K562 (cell line): ENCODE data around the gene CRKL. TPM values are rescaled to one million over a fixed set of nuclear protein-coding genes. Genes with fewer than 3 reads are reported as not detected.

ENCODE experiments used
- ARID1B ChIP-seq: fragments of 450-650 bp; IDR thresholded peaks from 2 replicates; pipeline ENCODE4 v1.6.1; 2016; ENCODE audit warnings: antibody characterized with exemption, mild to moderate bottlenecking, inconsistent platforms
- ATF3 ChIP-seq, 2 experiments: fragments of 450-650 bp in 1 of 2; sonication (generic) in 1 of 2; formaldehyde crosslinking in 1 of 2; IDR thresholded peaks in 1 of 2; conservative IDR thresholded peaks in 1 of 2; 2 replicates each; pipeline versions ENCODE4 v1.6.1 to v1.8.1; 2016 to 2023; ENCODE audit warnings: mild to moderate bottlenecking in 2 of 2, moderate library complexity in 2 of 2, inconsistent platforms in 1 of 2, missing genetic modification reagents in 1 of 2
- DEAF1 ChIP-seq: fragments of 450-650 bp; formaldehyde crosslinking; IDR thresholded peaks from 2 replicates; pipeline ENCODE4 v1.4.0; 2020; ENCODE audit warnings: mild to moderate bottlenecking, moderate library complexity
- E2F3 ChIP-seq: fragments of 250-450 bp; sonication (Bioruptor Pico); IDR thresholded peaks from 2 replicates; pipeline ENCODE4 v1.4.0; 2020; ENCODE audit warnings: mild to moderate bottlenecking
- GATAD2A ChIP-seq: fragments of 450-650 bp; IDR thresholded peaks from 2 replicates; pipeline ENCODE4 v1.6.1; 2017
- GTF3C2 ChIP-seq: IDR thresholded peaks from 3 replicates; pipeline ENCODE4 v1.6.1; 2011; ENCODE audit warnings: borderline replicate concordance, mild to moderate bottlenecking, moderate library complexity; ENCODE audit not compliant: insufficient read length; ENCODE audit errors: extremely low read depth
- HBP1 ChIP-seq: fragments of 450-650 bp; formaldehyde crosslinking; IDR thresholded peaks from 2 replicates; pipeline ENCODE4 v1.4.0; 2022; ENCODE audit warnings: missing genetic modification characterization
- HIVEP1 ChIP-seq: fragments of 250-450 bp; sonication (Bioruptor Pico); IDR thresholded peaks from 2 replicates; pipeline ENCODE4 v1.4.0; 2020; ENCODE audit warnings: mild to moderate bottlenecking
- HNRNPL ChIP-seq: fragments of 200-400 bp; formaldehyde crosslinking; IDR thresholded peaks from 2 replicates; pipeline ENCODE4 v1.6.1; 2017; ENCODE audit warnings: low read depth, mild to moderate bottlenecking, low read length
- KLF1 ChIP-seq: fragments of 450-650 bp; IDR thresholded peaks from 2 replicates; pipeline ENCODE4 v1.6.1; 2016; ENCODE audit warnings: missing genetic modification characterization, missing compliant biosample characterization
- MLX ChIP-seq, 2 experiments: fragments of 450-650 bp in 1 of 2; sonication (generic) in 1 of 2; formaldehyde crosslinking; conservative IDR thresholded peaks; 2 replicates each; pipeline versions ENCODE4 v1.4.0 to v1.8.1; 2020 to 2022; ENCODE audit warnings: mild to moderate bottlenecking in 1 of 2, missing genetic modification reagents in 1 of 2
- POU5F1 ChIP-seq: fragments of 150-350 bp; IDR thresholded peaks from 2 replicates; pipeline ENCODE4 v1.6.1; 2014; ENCODE audit warnings: borderline replicate concordance, low read length, low read depth, mild to moderate bottlenecking; ENCODE audit not compliant: partially characterized antibody
- RBM14 ChIP-seq: fragments of 200-400 bp; formaldehyde crosslinking; IDR thresholded peaks from 2 replicates; pipeline ENCODE4 v1.6.1; 2018; ENCODE audit warnings: low read depth, mild to moderate bottlenecking, low read length, moderate library complexity, borderline replicate concordance; ENCODE audit not compliant: insufficient read depth
- SMARCC2 ChIP-seq: fragments of 450-650 bp; IDR thresholded peaks from 2 replicates; pipeline ENCODE4 v1.6.1; 2017; ENCODE audit warnings: antibody characterized with exemption, moderate library complexity, mild to moderate bottlenecking, low read depth
- ZEB2 ChIP-seq: fragments of 450-650 bp; IDR thresholded peaks from 2 replicates; pipeline ENCODE4 v1.6.1; 2016
- ZNF133 ChIP-seq: fragments of 250-450 bp; sonication (Bioruptor Pico); IDR thresholded peaks from 2 replicates; pipeline ENCODE4 v1.4.0; 2020; ENCODE audit warnings: mild to moderate bottlenecking
- ZNF253 ChIP-seq: fragments of 250-450 bp; sonication (Bioruptor Pico); conservative IDR thresholded peaks from 2 replicates; pipeline ENCODE4 v1.6.1; 2021; ENCODE audit warnings: mild to moderate bottlenecking
- ZNF354B ChIP-seq: fragments of 250-450 bp; sonication (Bioruptor Pico); IDR thresholded peaks from 2 replicates; pipeline ENCODE4 v1.4.0; 2020
- ZNF589 ChIP-seq: fragments of 200-800 bp; sonication (Bioruptor generic); IDR thresholded peaks from 2 replicates; pipeline ENCODE4 v1.6.1; 2016; ENCODE audit warnings: low read depth, missing genetic modification characterization, missing compliant biosample characterization
- ZNF695 ChIP-seq: fragments of 450-650 bp; formaldehyde crosslinking; IDR thresholded peaks from 2 replicates; pipeline ENCODE4 v1.4.0; 2020; ENCODE audit warnings: mild to moderate bottlenecking, moderate library complexity
- polyA plus RNA-seq, 8 experiments: library from polyadenylated mRNA; depleted of rRNA in 4 of 8; stranded (reverse) in 5 of 8; unstranded in 3 of 8; fragments of >200 nt; fragmentation: Nextera tagmentation in 2 of 8; fragmentation: Illumina TruSeq in 1 of 8; extraction: Ambion mirVana in 2 of 8; extraction: Trizol in 1 of 8; gene quantifications; 2 replicates each; pipeline versions ENCODE4 v1.2.1 to v1.2.3, GENCODE V29; 2011 to 2014; ENCODE audit warnings: inconsistent platforms in 1 of 8, missing spikeins in 1 of 8
- total RNA-seq, 7 experiments: library from RNA; depleted of rRNA in 6 of 7; stranded (reverse); fragments of >200 nt in 6 of 7; fragmentation: Illumina TruSeq in 2 of 7; extraction: Trizol in 2 of 7; gene quantifications; 2 replicates each; pipeline versions ENCODE4 v1.2.1 to v1.2.3, GENCODE V29; 2011 to 2021; ENCODE audit warnings: low replicate concordance in 1 of 7

Gene CRKL
- total and polyA plus RNA-seq, 9 of the 15 experiments (the other 6 are each of a cell fraction or from before 2014, with no cell fraction given) = 100 to 263 (median 124) TPM

GRCh38 chr22:20981787-20982562 is 64.8 kb downstream of the CRKL start, which contains the start of gene LZTR1 (continued):
- peak; percentile 96 to 97 for TF ChIP-seq MLX (CRISPR knock-in tag; conservative IDR thresholded peaks at IDR 0.05)
- TF ChIP-seq HBP1 (CRISPR knock-in tag) = peak; percentile 98
- peak; percentile 98 for TF ChIP-seq HIVEP1 (CRISPR knock-in tag)
- TF ChIP-seq ZNF695 = peak; percentile 72; the same call in 1 of the 2 replicates
- TF ChIP-seq ZEB2 = no peak
- no peak for TF ChIP-seq GTF3C2
- TF ChIP-seq RBM14 = no peak
- TF ChIP-seq ARID1B = no peak
- peak; percentile 91 for TF ChIP-seq DEAF1 (CRISPR knock-in tag)
- peak; percentile 77 for TF ChIP-seq POU5F1
- TF ChIP-seq GATAD2A = no peak
- TF ChIP-seq ZNF253 (CRISPR knock-in tag) = peak; percentile 89
- TF ChIP-seq KLF1 (tag) = peak; percentile 98
- TF ChIP-seq ATF3 (IDR thresholded peaks at IDR 0.05) = no peak
- TF ChIP-seq ATF3 (CRISPR knock-in tag; conservative IDR thresholded peaks at IDR 0.05) = peak; percentile 99
- TF ChIP-seq ZNF133 (CRISPR knock-in tag) = peak; percentile 95
- no peak for TF ChIP-seq ZNF589 (CRISPR knock-in tag)
- peak; percentile 96 for TF ChIP-seq HNRNPL
- no peak for TF ChIP-seq SMARCC2
- TF ChIP-seq E2F3 (CRISPR knock-in tag) = peak; percentile 98
- TF ChIP-seq ZNF354B (CRISPR knock-in tag) = peak; percentile 79; the same call in 1 of the 2 replicates
